B cell (primary cell): ENCODE results near the gene EML6. TPM values are rescaled to one million over a fixed set of nuclear protein-coding genes. Genes with fewer than 3 reads are reported as not detected.

ENCODE experiments used
- ATAC-seq: fragments of 200-7000 bp; cut with Tn5 transposase; one replicate; pipeline ENCODE4 v1.10.0; 2021; ENCODE audit warnings: low read depth, mild to moderate bottlenecking, moderate number of reproducible peaks, moderate library complexity
- CTCF ChIA-PET: fragments of 350-600 bp; sonication (Branson Sonifier 250); formaldehyde crosslinking; loops from one replicate; lab custom pipeline; 2021; ENCODE audit warnings: antibody characterized with exemption, inconsistent platforms; lab: Charles Lee
- POLR2A ChIA-PET: fragments of 350-600 bp; sonication (Branson Sonifier 250); formaldehyde crosslinking; loops from one replicate; lab custom pipeline; 2021; ENCODE audit warnings: antibody characterized with exemption; lab: Charles Lee
- DNase-seq: peaks from one replicate; pipeline ENCODE4 v3.0.0; 2013
- H2AFZ ChIP-seq: 2 replicates; pipeline ENCODE4 v1.6.1; 2012; ENCODE audit warnings: mild to moderate bottlenecking, low read depth, low read length; ENCODE audit not compliant: insufficient read depth, poor library complexity, severe bottlenecking
- H3K27ac ChIP-seq, 2 donors: 1 replicate in 1 of 2; 2 replicates in 1 of 2; pipeline ENCODE4 v1.5.1; 2012 to 2013; ENCODE audit warnings: low read length in 2 of 2, mild to moderate bottlenecking in 2 of 2, moderate library complexity in 1 of 2
- H3K27me3 ChIP-seq, 4 experiments: fragments of 200-600 bp in 1 of 4; sonication (generic) in 1 of 4; replicated peaks in 1 of 4; 1 replicate in 2 of 4; 2 replicates in 2 of 4; pipeline versions ENCODE4 v1.6.1 to v1.7.0; 2013 to 2016; ENCODE audit warnings: low read length in 3 of 4, mild to moderate bottlenecking in 2 of 4, mixed read lengths in 1 of 4, moderate library complexity in 1 of 4; ENCODE audit not compliant: insufficient read depth in 4 of 4, control insufficient read depth in 3 of 4; ENCODE audit errors: control extremely low read depth in 1 of 4
- H3K36me3 ChIP-seq, 2 experiments: replicated peaks in 1 of 2; 1 replicate in 1 of 2; 2 replicates in 1 of 2; pipeline versions ENCODE4 v1.6.1 to v1.7.1; 2013; ENCODE audit warnings: low read length in 1 of 2; ENCODE audit not compliant: insufficient read depth in 2 of 2, control insufficient read depth in 1 of 2; ENCODE audit errors: control extremely low read depth in 1 of 2, extremely low read depth in 1 of 2
- H3K4me1 ChIP-seq, 2 donors: fragments of 200-600 bp in 1 of 2; sonication (generic) in 1 of 2; 1 replicate in 1 of 2; 2 replicates in 1 of 2; pipeline versions ENCODE4 v1.5.1 to v1.6.1; 2013 to 2017; ENCODE audit warnings: low read length in 2 of 2; ENCODE audit not compliant: control insufficient read depth in 2 of 2, insufficient read depth in 2 of 2
- H3K4me2 ChIP-seq: replicated peaks from 2 replicates; pipeline ENCODE3; 2012; ENCODE audit warnings: mild to moderate bottlenecking, low read depth, low read length; ENCODE audit not compliant: poor library complexity, severe bottlenecking
- H3K4me3 ChIP-seq, 5 experiments: fragments of 200-600 bp in 1 of 5; sonication (generic) in 1 of 5; 1 replicate in 3 of 5; 2 replicates in 2 of 5; pipeline versions ENCODE4 v1.5.1 to v1.7.0; 2011 to 2016; ENCODE audit warnings: low read length in 4 of 5, mild to moderate bottlenecking in 4 of 5, low read depth in 2 of 5, control low read depth in 1 of 5, moderate library complexity in 1 of 5; ENCODE audit not compliant: insufficient read depth in 1 of 5; ENCODE audit errors: control extremely low read depth in 1 of 5, extremely low read depth in 1 of 5
- H3K79me2 ChIP-seq: fragments of 200-600 bp; sonication (generic); one replicate; pipeline ENCODE4 v1.6.0; 2016; ENCODE audit warnings: low read length; ENCODE audit not compliant: control insufficient read depth, insufficient read depth
- H3K9ac ChIP-seq: fragments of 200-600 bp; sonication (generic); 2 replicates; pipeline ENCODE4 v1.6.1; 2017; ENCODE audit warnings: mild to moderate bottlenecking, low read length, moderate library complexity
- H3K9me3 ChIP-seq, 3 donors: one replicate each; pipeline versions ENCODE4 v1.6.1 to v1.7.1; 2013; ENCODE audit warnings: low read length in 2 of 3; ENCODE audit not compliant: control insufficient read depth in 2 of 3, insufficient read depth in 1 of 3; ENCODE audit errors: control extremely low read depth in 1 of 3
- H4K20me1 ChIP-seq: 2 replicates; pipeline ENCODE4 v1.6.0; 2012; ENCODE audit warnings: mild to moderate bottlenecking, low read length; ENCODE audit not compliant: insufficient read depth, control insufficient read depth, poor library complexity, severe bottlenecking
- H3K27ac Mint-ChIP-seq: one replicate; pipeline ENCODE4 v1.8.0; 2021; ENCODE audit warnings: mixed read lengths
- H3K27me3 Mint-ChIP-seq: one replicate; pipeline ENCODE4 v1.8.0; 2021; ENCODE audit warnings: mixed read lengths
- H3K4me1 Mint-ChIP-seq: one replicate; pipeline ENCODE4 v1.8.0; 2021; ENCODE audit warnings: mixed read lengths
- H3K4me3 Mint-ChIP-seq: one replicate; pipeline ENCODE4 v1.8.0; 2021; ENCODE audit warnings: mixed read lengths
- H3K9me3 Mint-ChIP-seq: one replicate; pipeline ENCODE4 v1.8.0; 2022; ENCODE audit warnings: mixed read lengths; ENCODE audit not compliant: insufficient read depth
- EZH2 ChIP-seq: IDR thresholded peaks from 2 replicates; pipeline ENCODE4 v1.6.1; 2012; ENCODE audit warnings: borderline replicate concordance, low read depth, mild to moderate bottlenecking, moderate library complexity, low read length; ENCODE audit not compliant: insufficient read depth, poor library complexity, severe bottlenecking
- WGBS: methylation state at CpG from one replicate; pipeline ENCODE4 v1.1.5; 2013; ENCODE audit warnings: missing lambda C conversion rate; ENCODE audit not compliant: insufficient coverage; 5-methylcytosine and 5-hydroxymethylcytosine counted together
- intact Hi-C: fragments of 100-400 bp; cut with micrococcal nuclease; formaldehyde crosslinking; loops from one replicate; pipeline ENCODE4 v1.10.0; 2022
- polyA plus RNA-seq: library from polyadenylated mRNA; depleted of rRNA; stranded (reverse); fragments of >200 nt; gene quantifications from 2 replicates; pipeline ENCODE4 v1.2.3, GENCODE V29; 2012
- total RNA-seq, 2 donors: library from RNA; stranded (reverse); fragments of 120-200 nt in 1 of 2; gene quantifications; 1 replicate in 1 of 2; 2 replicates in 1 of 2; pipeline versions ENCODE4 v1.2.3 to v1.2.4, GENCODE V29; 2013 to 2022
- TF ChIP-seq, protein P1 (sequence below): fragments of 200-600 bp; IDR thresholded peaks from one replicate; pipeline ENCODE4 v1.8.0; 2022; ENCODE audit warnings: antibody characterized with exemption, mild to moderate bottlenecking

The EML6 gene
- total and polyA plus RNA-seq, 2 donors (not counting 1 experiment from before 2014, with no cell fraction given): 42.5 to 53.7 TPM

DNA sequence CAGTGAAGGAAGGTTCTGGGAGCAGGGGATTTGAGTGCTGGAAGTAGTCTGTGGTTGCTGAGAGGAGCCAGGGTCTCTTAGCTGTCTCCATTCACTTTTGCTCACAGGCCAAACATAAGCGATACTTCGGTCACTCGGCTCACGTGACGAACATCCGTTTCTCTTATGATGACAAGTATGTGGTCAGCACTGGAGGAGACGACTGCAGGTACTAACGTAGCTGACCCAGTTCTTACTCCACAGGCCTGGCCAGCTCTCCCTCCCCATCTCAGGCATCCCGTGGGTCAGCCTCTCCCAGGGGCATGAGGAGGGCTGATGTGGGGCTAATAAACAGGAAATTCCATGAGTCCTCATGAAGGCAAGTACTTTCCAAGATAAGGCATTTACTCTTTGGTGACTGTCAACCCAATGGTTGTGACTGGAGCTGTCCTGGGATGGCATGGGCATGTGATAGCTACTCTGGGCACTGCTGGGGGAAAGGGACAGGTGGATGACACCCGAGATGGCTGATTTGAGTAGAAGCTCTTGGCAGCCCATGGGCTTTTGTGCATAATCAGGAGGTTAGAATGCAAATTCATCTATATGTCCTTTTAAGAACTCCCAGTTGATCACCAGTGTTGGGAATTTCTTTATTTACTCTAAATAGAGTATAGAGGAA, 245.2 kb downstream of the EML6 start:
- no peaks in the 10 kb centered on the region for H4K20me1 ChIP-seq
- H3K4me3 ChIP-seq: no peak overlapping the region
- H3K9me3 ChIP-seq: peaks cover 0 to 6% (median 0%) of the 10 kb centered on the region in 3 donors
- H3K4me1 ChIP-seq: peaks cover 0 to 5% of the 10 kb centered on the region in 2 donors
- H3K27ac ChIP-seq: no peak overlapping the region
- H3K36me3 ChIP-seq: peaks cover 0 to 39% of the 10 kb centered on the region in 2 experiments
- WGBS: 100% methylated on average over 7 of the region's 10 CpGs
- no peaks in the 10 kb centered on the region for H3K27me3 ChIP-seq
- POLR2A ChIA-PET: no interaction called here
- TF ChIP-seq EZH2: no peak
- TF ChIP-seq, protein P1, sequence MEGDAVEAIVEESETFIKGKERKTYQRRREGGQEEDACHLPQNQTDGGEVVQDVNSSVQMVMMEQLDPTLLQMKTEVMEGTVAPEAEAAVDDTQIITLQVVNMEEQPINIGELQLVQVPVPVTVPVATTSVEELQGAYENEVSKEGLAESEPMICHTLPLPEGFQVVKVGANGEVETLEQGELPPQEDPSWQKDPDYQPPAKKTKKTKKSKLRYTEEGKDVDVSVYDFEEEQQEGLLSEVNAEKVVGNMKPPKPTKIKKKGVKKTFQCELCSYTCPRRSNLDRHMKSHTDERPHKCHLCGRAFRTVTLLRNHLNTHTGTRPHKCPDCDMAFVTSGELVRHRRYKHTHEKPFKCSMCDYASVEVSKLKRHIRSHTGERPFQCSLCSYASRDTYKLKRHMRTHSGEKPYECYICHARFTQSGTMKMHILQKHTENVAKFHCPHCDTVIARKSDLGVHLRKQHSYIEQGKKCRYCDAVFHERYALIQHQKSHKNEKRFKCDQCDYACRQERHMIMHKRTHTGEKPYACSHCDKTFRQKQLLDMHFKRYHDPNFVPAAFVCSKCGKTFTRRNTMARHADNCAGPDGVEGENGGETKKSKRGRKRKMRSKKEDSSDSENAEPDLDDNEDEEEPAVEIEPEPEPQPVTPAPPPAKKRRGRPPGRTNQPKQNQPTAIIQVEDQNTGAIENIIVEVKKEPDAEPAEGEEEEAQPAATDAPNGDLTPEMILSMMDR: no peak
- H3K4me2 ChIP-seq: no peak overlapping the region
- no peak overlapping the region for H3K27ac Mint-ChIP-seq
- H2AFZ ChIP-seq: no peak overlapping the region
- ATAC-seq (no peak), DNase-seq (no peak)
- intact Hi-C loops: no loop called here
- H3K4me3 Mint-ChIP-seq: no peak overlapping the region
- no peaks in the 10 kb centered on the region for H3K27me3 Mint-ChIP-seq
- H3K79me2 ChIP-seq: no peaks in the 10 kb centered on the region
- peaks cover 15% of the 10 kb centered on the region for H3K4me1 Mint-ChIP-seq
- CTCF ChIA-PET: interaction anchor here (0.7 kb wide), 1 partner anchor 130 kb away, joined by 3 read pairs; no protein-coding TSS in a partner anchor
- H3K9ac ChIP-seq: no peak overlapping the region
- H3K9me3 Mint-ChIP-seq: no peaks in the 10 kb centered on the region

DNA sequence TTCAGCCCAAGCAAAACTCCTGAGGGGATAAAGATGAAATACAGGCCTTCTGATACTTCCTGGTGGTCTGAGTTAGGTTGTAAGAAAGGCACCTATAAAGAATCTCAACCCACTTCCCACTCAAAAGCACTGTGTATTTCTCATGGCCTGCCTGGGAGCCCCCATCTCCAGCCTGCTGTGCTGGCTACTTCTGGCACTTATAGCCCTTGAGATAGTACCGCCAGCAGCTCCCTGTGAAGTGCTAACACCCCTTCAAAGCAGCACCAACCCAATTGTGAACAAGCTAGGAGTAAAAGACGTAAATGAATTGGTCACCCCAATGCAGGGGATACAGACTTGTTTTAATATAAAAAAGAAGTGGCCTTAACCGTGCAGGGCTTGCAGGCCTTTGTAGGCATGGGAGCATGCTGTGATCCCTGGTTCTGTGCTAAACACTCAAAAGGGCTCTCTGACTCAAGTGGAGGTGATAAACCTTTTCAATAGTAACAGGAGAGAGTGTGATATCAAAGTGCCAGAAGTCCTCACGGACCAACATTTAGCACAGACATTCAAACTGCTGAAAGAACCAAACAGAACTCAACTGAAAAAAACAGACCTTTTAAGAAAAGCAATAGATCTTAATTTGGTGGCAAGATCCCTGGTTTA, 246.0 kb downstream of the EML6 start:
- Mint-ChIP-seq H3K4me3 (no peak overlapping the region), H3K4me1 (peaks cover 15% of the 10 kb centered on the region), H3K27ac (no peak overlapping the region), H3K27me3 (no peaks in the 10 kb centered on the region), H3K9me3 (no peaks in the 10 kb centered on the region)
- Histone ChIP-seq H2AFZ (no peak overlapping the region), H3K27ac (no peak overlapping the region), H3K4me1 (peaks cover 0 to 5% of the 10 kb centered on the region in 2 donors), H3K9me3 (peaks cover 0 to 6% (median 0%) of the 10 kb centered on the region in 3 donors), H3K27me3 (no peaks in the 10 kb centered on the region), H4K20me1 (no peaks in the 10 kb centered on the region), H3K9ac (no peak overlapping the region), H3K79me2 (no peaks in the 10 kb centered on the region), H3K4me3 (no peak overlapping the region), H3K4me2 (no peak overlapping the region), H3K36me3 (peaks cover 0 to 39% of the 10 kb centered on the region in 2 experiments)
- intact Hi-C loops: no loop called here
- ATAC-seq: no peak
- 100% methylated on average over 2 of the region's 4 CpGs for WGBS
- no peak for TF ChIP-seq EZH2
- TF ChIP-seq, protein P1: no peak
- no peak for DNase-seq
- POLR2A ChIA-PET: no interaction called here
- CTCF ChIA-PET: interaction anchor here (0.7 kb wide), 1 partner anchor 131 kb away, joined by 3 read pairs; no protein-coding TSS in a partner anchor
